Raji (cell line): Measurements from ENCODE around the gene ANGPTL3.

ENCODE experiments used
- POLR2A ChIP-seq: IDR thresholded peaks from 2 replicates; pipeline ENCODE4 v1.6.1; 2011; ENCODE audit warnings: low read depth, low read length, control low read depth; ENCODE audit not compliant: insufficient read depth

ANGPTL3 gene

DNA sequence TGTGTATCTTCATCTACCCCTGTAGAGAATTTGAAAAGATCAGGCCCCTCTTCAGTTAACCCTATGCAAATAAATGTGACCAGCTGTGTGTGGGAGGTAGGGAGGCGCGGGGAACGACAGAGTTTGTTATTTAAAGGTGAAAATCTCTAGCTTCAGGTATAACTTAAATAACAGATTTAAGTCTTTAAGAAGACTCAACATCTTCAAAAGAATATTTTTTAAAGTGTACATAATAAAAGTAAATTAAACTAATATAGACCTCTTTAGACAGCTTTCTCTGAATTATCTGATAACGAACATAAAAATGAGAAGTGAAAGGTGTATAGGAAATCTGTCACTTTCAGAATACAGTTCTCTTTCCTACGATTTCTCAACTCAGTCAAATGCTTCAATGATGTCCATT lies 16.0 kb downstream of the ANGPTL3 start:
- TF ChIP-seq POLR2A, result no peak

DNA sequence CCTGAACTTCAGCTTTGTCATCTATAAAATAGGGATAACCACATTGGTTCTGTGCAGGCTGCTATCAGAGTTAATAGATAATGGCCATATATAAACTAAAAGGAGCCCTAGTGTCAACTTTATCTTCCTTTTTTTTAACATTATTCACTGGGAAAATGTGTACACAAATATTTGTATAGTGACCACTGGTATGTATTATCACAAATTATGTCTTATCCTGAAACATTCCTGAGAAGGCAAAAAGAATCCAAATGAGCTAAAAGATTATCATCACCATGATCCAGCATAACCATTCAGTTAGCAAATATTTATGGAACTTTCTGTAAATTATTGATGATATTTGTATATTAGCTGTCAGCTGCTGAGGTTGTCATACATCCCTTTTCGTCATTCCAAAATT lies 16.6 kb downstream of the ANGPTL3 start:
- TF ChIP-seq POLR2A, result no peak

DNA sequence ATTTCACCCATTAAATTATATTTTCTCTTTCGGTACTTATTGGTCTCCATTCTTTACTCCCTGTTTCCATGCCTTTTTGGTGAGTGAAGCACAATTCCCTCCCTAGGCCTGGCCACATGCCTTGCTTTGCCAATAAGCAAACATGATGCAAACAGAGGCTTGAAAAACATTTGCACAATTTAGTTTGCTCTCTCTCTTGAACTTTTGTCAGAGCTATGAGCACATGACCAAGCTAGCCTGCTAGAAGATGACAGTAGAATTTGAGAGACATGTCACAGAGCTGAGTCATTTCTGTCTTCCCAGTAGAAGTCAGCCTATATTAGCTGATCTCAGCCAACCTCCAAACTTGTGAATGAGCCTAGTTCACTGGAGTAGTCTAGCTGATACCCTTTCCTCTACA lies 24.6 kb downstream of the ANGPTL3 start:
- TF ChIP-seq POLR2A, result no peak

DNA sequence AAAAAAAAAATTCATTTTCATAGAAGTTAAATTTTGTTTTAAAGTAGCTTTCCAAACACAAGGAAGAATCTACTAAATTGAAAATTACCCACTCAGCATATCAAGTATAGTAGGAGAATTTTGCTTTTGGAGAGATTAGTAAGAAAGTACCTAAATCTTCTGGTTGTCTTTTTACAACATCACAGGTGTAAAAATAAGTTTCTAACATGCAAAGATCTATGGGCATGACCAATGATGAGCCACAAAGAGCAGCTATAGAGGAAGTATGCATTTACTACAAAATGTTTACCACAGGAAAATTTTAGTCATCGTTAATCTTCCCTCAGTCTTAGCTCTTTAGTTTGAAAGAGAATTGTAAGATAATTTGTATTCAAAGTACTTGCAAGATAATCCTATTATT lies 28.1 kb downstream of the ANGPTL3 start:
- no peak for TF ChIP-seq POLR2A

DNA sequence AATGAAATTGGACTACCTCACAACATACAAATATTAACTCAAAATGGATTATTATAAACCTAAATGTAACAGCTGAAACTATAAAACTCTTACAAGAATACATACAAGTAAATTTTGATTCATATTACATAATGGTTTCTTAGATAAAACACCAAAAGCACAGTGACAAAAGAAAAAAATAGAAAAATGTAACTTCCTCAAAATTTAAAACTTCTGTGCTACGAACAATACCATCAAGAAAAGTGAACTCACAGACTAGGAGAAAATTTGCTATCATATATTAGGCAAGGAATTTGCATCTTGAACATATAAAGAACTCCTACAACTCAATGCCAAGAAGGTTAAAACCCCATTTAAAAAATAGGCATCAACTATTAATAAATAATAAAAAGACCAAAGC lies 31.2 kb downstream of the ANGPTL3 start:
- TF ChIP-seq POLR2A, result no peak

DNA sequence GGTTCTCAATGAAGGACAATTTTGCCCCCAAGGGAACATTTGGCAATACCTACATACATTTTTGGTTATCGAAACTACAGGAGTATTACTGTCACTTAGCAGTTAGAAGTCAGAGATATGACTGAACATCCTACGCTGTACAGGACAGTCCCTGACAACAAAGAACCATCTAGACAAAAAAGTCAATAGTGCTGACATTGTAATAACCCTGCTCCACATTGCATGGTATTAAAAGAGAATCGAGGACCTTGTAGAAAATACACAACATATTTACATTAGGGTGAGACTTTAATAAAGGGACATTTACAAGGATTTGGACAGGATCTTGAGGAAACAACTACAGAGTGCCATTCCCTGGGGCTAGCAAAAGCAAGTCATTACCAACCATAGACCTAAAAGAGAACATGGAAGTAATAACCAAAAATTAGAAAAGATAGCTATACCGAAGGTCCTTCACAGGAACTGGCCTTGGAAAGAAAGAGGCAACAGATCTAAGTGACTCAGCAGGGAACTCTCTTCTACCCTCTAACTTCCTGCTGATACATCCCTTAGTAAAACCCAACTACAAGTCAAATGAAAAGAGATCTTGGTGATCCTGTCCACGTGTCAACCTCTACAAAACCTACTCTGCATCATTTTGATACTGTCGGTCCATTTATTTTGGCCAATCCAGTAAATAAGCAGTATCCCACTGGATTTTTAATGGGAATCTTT lies 40.2 kb downstream of the ANGPTL3 start:
- no peak for TF ChIP-seq POLR2A

DNA sequence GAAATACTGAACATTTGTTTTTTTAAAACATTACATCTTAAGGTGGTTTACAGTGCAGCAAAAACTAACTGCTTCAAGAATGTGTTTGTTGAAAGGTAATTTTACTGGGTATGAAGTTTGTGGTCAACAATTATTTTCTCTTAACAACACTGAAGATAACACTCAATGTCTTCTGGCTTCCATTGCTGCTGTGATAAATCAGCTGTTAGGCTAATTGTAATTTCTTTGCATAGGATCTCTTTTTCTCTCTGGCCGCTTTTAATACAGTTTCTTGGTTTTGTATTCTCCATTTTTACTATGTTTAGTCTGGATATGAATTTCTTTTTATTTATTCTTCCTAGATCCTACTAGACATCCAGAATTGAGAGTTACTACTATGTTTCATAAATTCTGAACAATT lies 46.0 kb downstream of the ANGPTL3 start:
- TF ChIP-seq POLR2A, result no peak

DNA sequence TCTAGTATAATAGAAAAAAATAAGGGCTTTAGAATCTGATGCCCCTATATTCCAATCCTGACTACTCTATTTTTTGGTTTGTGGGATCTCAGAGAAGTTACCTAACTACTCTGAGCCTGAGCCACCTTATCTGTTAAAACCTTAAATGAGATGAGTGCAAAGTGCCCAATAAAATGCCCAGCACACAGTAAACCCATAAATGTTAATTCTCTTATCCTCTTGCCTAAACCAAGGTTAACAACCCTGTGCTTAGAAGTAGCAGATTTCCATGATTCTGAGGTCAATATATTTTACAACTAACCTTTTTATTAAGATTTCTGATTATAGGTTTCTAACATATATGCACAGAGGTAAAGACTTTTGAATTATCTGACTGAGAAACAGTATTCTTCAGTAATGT lies 55.1 kb downstream of the ANGPTL3 start:
- TF ChIP-seq POLR2A, result no peak

DNA sequence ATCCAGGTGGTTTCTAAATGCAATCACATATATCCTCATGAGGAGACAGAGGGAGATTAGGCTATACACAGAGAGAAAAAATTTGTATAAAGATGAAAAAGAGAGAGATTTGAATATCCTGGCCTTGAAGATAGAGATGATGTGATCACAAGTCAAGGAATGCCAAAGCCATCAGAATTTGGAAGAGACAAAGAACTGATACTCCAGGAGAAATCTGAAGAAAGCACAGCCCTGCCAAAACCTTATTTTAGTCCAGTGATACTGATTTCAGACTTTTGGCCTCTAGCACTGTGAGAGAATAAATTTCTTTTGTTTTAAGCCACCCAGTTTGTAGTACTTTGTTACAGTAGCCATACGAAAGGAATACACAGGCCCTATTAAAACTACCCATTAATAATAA lies 57.4 kb downstream of the ANGPTL3 start:
- no peak for TF ChIP-seq POLR2A
